ENCODE results near the gene SUGCT.
"Not testable (repeated sequence)": the region's sequence is repeated elsewhere in the genome, so short reads cannot be mapped to it uniquely, and the experiment has no call there.

SUGCT gene

GRCh38 chr7:40267583-40267982 is 132.8 kb downstream of the SUGCT start:
- no peak for DNase-seq

GRCh38 chr7:40268810-40269209 is 134.0 kb downstream of the SUGCT start:
- DNase-seq: not testable (repeated sequence)

DNA sequence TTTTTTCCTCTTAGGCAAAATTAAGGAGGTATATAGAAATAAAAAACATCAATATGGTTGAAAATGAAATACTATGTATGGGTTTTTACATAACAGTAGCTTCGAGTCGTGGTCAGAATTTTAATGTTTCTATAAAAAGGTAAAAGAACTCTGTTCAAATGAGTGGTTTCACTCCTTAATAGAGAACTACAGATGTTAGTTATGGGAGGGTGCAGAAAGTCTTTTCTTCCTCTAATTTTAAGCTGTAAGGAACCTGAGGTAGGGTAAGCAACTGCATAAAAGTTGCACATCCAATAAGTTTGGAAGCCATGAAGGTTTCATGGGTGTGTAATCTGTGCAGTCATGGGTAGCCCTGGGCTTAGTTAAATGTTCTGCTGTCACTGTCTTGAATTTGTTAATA is 141.3 kb downstream of the SUGCT start:
- no peak for DNase-seq

- no peak for DNase-seq
Observed at GRCh38 chr7:40279991-40280390, 145.2 kb downstream of the SUGCT start.

GRCh38 chr7:40282858-40283257 is 148.1 kb downstream of the SUGCT start:
- no peak for DNase-seq

- no peak for DNase-seq
Observed at GRCh38 chr7:40283391-40283790, 148.6 kb downstream of the SUGCT start.

- no peak for DNase-seq
Observed at GRCh38 chr7:40288827-40289226, 154.0 kb downstream of the SUGCT start.

GRCh38 chr7:40297741-40298311 is 163.0 kb downstream of the SUGCT start:
- no peak for DNase-seq

DNA sequence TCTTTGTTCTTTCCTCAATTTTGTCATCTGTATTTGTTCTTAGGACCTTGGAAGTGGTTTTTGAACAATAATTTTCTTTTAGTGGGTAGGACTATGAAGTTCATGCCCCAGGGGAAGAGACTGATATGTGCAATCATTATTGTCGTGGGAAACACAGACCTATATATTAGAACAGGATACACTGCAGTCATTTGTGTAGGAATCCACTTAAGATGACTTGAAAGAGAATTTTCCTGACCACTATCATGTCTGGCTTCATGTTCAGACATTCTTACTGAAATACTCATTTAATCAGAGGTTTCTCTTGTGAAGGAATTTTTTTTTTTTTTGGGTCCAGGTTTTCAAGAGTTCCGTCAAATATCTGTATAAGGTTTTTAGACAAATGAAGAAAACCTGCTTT is 163.6 kb downstream of the SUGCT start:
- no peak for DNase-seq

GRCh38 chr7:40299097-40299496 is 164.3 kb downstream of the SUGCT start:
- no peak for DNase-seq

GRCh38 chr7:40300146-40300670 is 165.4 kb downstream of the SUGCT start:
- DNase-seq: no peak

- no peak for DNase-seq
Observed at GRCh38 chr7:40301486-40302068, 166.8 kb downstream of the SUGCT start.

DNA sequence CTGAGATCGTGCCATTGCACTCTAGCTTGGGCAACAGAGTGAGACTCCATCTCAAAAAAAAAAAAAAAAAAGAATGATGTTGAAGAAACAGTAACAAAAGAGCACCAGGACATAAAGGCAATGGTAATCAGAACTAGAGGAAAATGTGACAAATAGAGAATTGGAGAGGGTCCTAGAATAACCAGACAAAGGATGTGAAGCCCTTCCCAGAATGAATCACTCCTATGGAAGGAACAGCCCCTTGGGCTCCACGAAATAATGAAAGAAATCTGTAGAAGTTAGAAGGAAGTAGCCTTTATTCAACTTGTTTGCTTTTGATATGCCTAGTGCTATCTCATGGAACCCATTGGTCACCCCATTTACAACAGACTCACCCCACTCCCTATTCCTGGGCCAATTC is 169.2 kb downstream of the SUGCT start:
- DNase-seq: no peak

DNA sequence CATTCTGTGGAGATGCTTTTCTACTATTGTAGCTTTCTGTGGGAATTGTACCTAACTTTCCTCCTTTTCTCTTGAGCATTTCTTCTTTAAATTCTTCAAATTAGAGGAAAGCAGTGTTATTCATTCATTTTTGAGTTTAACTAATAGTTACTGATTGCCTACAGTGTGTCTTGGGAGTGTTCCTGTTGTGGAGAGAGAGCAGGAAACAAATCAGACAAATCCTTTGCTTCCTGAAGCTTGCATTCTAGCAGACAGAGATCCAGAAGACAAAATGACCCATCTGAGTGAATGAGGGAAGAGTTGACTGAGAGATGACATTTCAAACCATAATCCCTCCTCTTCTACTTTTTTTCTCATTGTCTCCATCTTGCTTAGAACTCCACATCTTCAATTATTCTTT is 170.4 kb downstream of the SUGCT start:
- no peak for DNase-seq

DNA sequence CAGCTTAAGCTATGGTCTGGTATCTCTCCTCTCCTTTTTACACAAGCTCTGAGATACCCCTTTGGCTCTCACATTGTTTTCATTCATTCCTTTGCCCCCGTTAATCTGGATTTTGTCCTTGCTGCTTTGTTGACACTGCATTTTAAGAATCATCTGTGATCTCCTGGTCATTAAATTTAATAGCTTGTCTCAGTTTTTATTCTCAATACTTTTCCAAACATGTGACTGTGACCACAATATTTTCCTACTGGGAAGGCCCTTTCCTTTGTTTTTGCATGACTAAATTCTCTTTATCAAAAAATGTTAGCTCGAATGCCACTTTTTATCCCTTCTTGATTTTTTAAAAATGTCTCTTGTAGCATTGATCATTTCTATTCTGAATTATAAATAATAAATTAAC is 171.2 kb downstream of the SUGCT start:
- DNase-seq: no peak

- no peak for DNase-seq
Observed at GRCh38 chr7:40306596-40306995, 171.8 kb downstream of the SUGCT start.

DNA sequence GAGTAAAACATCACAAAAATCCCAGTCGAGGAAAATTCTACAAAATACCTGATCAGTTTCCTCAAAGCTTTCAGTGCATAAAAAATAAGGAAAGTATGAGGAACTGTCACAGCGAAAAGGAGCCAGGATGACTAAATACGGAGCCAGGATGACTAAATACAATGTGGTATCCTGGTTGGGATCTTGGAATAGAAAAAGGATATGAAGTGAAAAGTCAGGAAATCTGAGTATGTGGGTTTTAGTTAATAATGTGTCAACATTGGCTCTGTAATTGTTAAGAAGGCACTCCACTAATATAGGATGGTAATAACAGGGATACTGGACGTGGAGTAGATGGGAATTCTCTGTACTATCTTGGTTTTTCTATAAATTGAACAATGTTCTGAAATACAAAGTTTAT is 175.5 kb downstream of the SUGCT start:
- DNase-seq: no peak

DNA sequence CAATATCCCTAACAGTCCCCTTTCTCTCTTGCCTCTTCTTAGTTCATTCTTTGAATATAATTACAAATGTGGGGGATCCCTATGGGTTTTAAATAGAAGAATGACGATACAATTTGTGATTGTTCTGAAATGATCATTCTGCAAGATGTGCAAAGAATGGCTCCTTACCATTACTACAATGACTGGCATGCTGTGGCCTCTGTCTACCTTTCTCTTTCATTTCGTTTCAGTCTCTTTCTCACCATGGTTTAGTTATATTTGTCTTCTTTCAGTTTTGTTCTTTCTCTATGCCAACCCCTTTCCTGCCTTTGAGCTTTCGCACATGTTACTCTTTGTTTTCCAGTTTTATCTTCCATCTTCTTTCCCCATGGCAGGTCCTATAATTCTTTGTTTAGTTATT is 176.5 kb downstream of the SUGCT start:
- no peak for DNase-seq

DNA sequence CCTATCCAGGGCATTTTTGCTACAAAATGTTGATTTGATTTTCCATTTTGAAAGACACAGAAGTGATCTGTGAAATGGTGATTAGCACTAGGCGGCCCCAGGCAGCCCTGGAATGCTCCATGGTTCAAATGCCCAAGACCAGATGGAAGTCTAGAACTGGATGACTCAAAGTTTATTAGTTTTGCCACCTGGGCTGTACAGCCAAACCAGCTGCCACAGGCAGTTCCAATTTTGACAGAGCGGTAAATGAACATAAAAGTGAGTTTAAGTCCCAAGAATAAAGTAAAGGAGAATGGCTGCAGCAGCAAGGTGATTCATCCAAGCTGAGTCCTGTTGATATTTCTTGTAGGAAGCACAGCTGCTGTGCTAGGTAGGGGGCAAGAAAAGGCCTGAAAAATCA is 180.5 kb downstream of the SUGCT start:
- no peak for DNase-seq

- DNase-seq: no peak
Observed at GRCh38 chr7:40316176-40316575, 181.4 kb downstream of the SUGCT start.

- no peak for DNase-seq
Observed at GRCh38 chr7:40324914-40325313, 190.1 kb downstream of the SUGCT start.

- no peak for DNase-seq
Observed at GRCh38 chr7:40327113-40327512, 192.3 kb downstream of the SUGCT start.

- no peak for DNase-seq
Observed at GRCh38 chr7:40327873-40328272, 193.1 kb downstream of the SUGCT start.

- no peak for DNase-seq
Observed at GRCh38 chr7:40329601-40330153, 194.9 kb downstream of the SUGCT start.

GRCh38 chr7:40330408-40330807 is 195.6 kb downstream of the SUGCT start:
- DNase-seq: no peak
